Measurements from ENCODE around the gene TBCC. TPM values are rescaled to one million over a fixed set of nuclear protein-coding genes. Genes with fewer than 3 reads are reported as not detected.

The TBCC gene
- total and polyA plus RNA-seq, 4 donors = 6.9 to 13.5 (median 11.7) TPM

DNA sequence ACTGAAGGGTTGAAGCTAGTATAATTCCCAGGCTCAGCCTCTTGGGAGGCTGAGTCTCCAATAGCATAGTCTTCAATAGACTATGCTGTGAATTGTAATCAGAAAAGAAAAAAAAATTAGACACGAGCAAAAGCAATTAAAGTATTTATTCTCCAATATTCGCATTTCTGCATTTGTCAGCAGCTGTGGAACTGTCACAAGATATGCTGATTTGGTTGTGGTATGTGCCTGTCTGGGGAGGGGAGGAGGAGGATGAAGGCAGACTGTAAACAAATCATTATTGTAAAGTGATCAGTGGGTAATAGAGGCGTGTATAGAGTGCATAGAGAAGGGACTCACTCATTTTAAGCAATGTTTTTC, 25.8 kb upstream of the TBCC start:
- no peak overlapping the region for H3K9ac ChIP-seq (ENCODE audit: low read depth in 1 of 2, low read length in 2 of 2)
- no peak for DNase-seq (ENCODE audit: low spot score)
- no peaks in the 10 kb centered on the region for H3K9me3 ChIP-seq (ENCODE audit: control insufficient read depth in 4 of 4, low read length in 3 of 4)
- no peak overlapping the region for H3K4me3 ChIP-seq (ENCODE audit: low read depth in 1 of 3, low read length in 3 of 3)
- WGBS = 68% methylated on average over 3 of the region's 3 CpGs
- TF ChIP-seq, protein P1, sequence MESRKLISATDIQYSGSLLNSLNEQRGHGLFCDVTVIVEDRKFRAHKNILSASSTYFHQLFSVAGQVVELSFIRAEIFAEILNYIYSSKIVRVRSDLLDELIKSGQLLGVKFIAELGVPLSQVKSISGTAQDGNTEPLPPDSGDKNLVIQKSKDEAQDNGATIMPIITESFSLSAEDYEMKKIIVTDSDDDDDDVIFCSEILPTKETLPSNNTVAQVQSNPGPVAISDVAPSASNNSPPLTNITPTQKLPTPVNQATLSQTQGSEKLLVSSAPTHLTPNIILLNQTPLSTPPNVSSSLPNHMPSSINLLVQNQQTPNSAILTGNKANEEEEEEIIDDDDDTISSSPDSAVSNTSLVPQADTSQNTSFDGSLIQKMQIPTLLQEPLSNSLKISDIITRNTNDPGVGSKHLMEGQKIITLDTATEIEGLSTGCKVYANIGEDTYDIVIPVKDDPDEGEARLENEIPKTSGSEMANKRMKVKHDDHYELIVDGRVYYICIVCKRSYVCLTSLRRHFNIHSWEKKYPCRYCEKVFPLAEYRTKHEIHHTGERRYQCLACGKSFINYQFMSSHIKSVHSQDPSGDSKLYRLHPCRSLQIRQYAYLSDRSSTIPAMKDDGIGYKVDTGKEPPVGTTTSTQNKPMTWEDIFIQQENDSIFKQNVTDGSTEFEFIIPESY (IDR thresholded peaks at IDR 0.05) = no peak
- TF ChIP-seq, protein P2, sequence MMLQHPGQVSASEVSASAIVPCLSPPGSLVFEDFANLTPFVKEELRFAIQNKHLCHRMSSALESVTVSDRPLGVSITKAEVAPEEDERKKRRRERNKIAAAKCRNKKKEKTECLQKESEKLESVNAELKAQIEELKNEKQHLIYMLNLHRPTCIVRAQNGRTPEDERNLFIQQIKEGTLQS (IDR thresholded peaks at IDR 0.05) = no peak
- TF ChIP-seq HNF4G (IDR thresholded peaks at IDR 0.05) (no peak), RXRA (IDR thresholded peaks at IDR 0.05) (no peak), JUND (IDR thresholded peaks at IDR 0.05) (no peak)
- peaks cover 0 to 4% (median 4%) of the 10 kb centered on the region in 4 donors for H3K4me1 ChIP-seq (ENCODE audit: control insufficient read depth in 4 of 4, insufficient read depth in 4 of 4, low read length in 3 of 4)
- no peaks in the 10 kb centered on the region for H3K36me3 ChIP-seq (ENCODE audit: control insufficient read depth in 4 of 4, insufficient read depth in 3 of 4, low read depth in 1 of 4, low read length in 3 of 4)
- no peaks in the 10 kb centered on the region for H3K27me3 ChIP-seq (ENCODE audit: control insufficient read depth in 4 of 4, insufficient read depth in 4 of 4, low read length in 3 of 4)
- no peak overlapping the region for H3K27ac ChIP-seq (ENCODE audit: low read depth in 1 of 2, low read length in 2 of 2)

DNA sequence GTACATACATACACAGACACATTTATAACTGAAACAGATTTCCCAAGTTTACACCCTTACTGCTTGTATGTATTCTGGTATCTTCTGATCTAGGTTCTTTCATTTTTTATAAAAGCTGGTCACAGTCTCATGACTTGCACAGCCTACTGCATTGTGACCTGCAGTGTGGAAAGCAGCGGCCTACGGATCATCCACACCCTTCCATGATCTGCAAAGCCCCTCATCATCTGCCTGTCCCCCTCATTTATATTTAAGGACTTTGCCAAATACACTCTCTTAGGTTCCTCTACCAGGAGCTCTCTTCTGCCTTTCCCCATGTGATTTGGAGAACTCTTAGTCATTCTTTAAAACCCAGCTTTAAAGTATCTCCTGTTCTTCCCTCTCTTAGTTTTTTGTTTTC, 23.9 kb upstream of the TBCC start:
- Histone ChIP-seq H3K4me1 (ENCODE audit: control insufficient read depth in 4 of 4, insufficient read depth in 4 of 4, low read length in 3 of 4) (peaks cover 0 to 4% (median 4%) of the 10 kb centered on the region in 4 donors), H3K9me3 (ENCODE audit: control insufficient read depth in 4 of 4, low read length in 3 of 4) (no peaks in the 10 kb centered on the region)

DNA sequence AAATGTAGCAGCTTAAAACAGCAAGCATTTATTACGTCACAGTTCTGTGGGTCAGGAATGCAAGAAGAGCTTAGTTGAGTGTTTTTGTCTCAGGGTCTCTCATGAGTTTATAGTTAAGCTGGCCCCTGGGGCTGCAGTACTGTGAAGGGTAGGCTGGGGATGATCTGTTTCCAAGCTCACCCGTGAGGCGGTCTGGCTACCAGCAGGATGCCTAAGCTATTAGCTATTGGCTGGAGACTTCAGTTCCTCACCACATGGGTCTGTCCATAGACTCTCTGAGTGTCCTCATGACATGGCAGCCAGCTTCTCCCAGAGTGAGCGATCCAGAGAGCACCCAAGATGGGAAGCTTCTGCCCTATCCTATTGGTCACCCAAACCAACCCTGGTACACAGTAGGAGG, 23.1 kb upstream of the TBCC start:
- WGBS = 98% methylated on average over 4 of the region's 4 CpGs
- Histone ChIP-seq H3K27ac (ENCODE audit: low read depth in 1 of 2, low read length in 2 of 2) (no peak overlapping the region), H3K9ac (ENCODE audit: low read depth in 1 of 2, low read length in 2 of 2) (no peak overlapping the region), H3K9me3 (ENCODE audit: control insufficient read depth in 4 of 4, low read length in 3 of 4) (no peaks in the 10 kb centered on the region), H3K27me3 (ENCODE audit: control insufficient read depth in 4 of 4, insufficient read depth in 4 of 4, low read length in 3 of 4) (no peaks in the 10 kb centered on the region), H3K36me3 (ENCODE audit: control insufficient read depth in 4 of 4, insufficient read depth in 3 of 4, low read depth in 1 of 4, low read length in 3 of 4) (no peaks in the 10 kb centered on the region), H3K4me1 (ENCODE audit: control insufficient read depth in 4 of 4, insufficient read depth in 4 of 4, low read length in 3 of 4) (peaks cover 0 to 4% (median 4%) of the 10 kb centered on the region in 4 donors), H3K4me3 (ENCODE audit: low read depth in 1 of 3, low read length in 3 of 3) (no peak overlapping the region)
- no peak for DNase-seq (ENCODE audit: low spot score)
- no peak for TF ChIP-seq HNF4G (IDR thresholded peaks at IDR 0.05)
- TF ChIP-seq FOXA2 (IDR thresholded peaks at IDR 0.05) = no peak
- TF ChIP-seq, protein P3, sequence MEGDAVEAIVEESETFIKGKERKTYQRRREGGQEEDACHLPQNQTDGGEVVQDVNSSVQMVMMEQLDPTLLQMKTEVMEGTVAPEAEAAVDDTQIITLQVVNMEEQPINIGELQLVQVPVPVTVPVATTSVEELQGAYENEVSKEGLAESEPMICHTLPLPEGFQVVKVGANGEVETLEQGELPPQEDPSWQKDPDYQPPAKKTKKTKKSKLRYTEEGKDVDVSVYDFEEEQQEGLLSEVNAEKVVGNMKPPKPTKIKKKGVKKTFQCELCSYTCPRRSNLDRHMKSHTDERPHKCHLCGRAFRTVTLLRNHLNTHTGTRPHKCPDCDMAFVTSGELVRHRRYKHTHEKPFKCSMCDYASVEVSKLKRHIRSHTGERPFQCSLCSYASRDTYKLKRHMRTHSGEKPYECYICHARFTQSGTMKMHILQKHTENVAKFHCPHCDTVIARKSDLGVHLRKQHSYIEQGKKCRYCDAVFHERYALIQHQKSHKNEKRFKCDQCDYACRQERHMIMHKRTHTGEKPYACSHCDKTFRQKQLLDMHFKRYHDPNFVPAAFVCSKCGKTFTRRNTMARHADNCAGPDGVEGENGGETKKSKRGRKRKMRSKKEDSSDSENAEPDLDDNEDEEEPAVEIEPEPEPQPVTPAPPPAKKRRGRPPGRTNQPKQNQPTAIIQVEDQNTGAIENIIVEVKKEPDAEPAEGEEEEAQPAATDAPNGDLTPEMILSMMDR (IDR thresholded peaks at IDR 0.05; ENCODE audit: low read depth, low read length, missing input control) = no peak
- TF ChIP-seq GABPA (IDR thresholded peaks at IDR 0.05 in 1 of 2, conservative IDR thresholded peaks at IDR 0.05 in 1 of 2) = no peak
- no peak for TF ChIP-seq JUND (IDR thresholded peaks at IDR 0.05)
- no peak for TF ChIP-seq RAD21 (IDR thresholded peaks at IDR 0.05)
- TF ChIP-seq, protein P4, sequence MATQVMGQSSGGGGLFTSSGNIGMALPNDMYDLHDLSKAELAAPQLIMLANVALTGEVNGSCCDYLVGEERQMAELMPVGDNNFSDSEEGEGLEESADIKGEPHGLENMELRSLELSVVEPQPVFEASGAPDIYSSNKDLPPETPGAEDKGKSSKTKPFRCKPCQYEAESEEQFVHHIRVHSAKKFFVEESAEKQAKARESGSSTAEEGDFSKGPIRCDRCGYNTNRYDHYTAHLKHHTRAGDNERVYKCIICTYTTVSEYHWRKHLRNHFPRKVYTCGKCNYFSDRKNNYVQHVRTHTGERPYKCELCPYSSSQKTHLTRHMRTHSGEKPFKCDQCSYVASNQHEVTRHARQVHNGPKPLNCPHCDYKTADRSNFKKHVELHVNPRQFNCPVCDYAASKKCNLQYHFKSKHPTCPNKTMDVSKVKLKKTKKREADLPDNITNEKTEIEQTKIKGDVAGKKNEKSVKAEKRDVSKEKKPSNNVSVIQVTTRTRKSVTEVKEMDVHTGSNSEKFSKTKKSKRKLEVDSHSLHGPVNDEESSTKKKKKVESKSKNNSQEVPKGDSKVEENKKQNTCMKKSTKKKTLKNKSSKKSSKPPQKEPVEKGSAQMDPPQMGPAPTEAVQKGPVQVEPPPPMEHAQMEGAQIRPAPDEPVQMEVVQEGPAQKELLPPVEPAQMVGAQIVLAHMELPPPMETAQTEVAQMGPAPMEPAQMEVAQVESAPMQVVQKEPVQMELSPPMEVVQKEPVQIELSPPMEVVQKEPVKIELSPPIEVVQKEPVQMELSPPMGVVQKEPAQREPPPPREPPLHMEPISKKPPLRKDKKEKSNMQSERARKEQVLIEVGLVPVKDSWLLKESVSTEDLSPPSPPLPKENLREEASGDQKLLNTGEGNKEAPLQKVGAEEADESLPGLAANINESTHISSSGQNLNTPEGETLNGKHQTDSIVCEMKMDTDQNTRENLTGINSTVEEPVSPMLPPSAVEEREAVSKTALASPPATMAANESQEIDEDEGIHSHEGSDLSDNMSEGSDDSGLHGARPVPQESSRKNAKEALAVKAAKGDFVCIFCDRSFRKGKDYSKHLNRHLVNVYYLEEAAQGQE (IDR thresholded peaks at IDR 0.05) = no peak

More for the DNA sequence above, 23.9 kb upstream of the TBCC start:
- no peaks in the 10 kb centered on the region for H3K27me3 ChIP-seq (ENCODE audit: control insufficient read depth in 4 of 4, insufficient read depth in 4 of 4, low read length in 3 of 4)
- H3K4me3 ChIP-seq (ENCODE audit: low read depth in 1 of 3, low read length in 3 of 3) = no peak overlapping the region
- H3K27ac ChIP-seq (ENCODE audit: low read depth in 1 of 2, low read length in 2 of 2) = no peak overlapping the region
- no peak for TF ChIP-seq RAD21 (IDR thresholded peaks at IDR 0.05)
- no peak for TF ChIP-seq HNF4G (IDR thresholded peaks at IDR 0.05)
- no peak for TF ChIP-seq EGR1 (IDR thresholded peaks at IDR 0.05; ENCODE audit: low read depth in 2 of 2)
- no peak for TF ChIP-seq TAF1 (conservative IDR thresholded peaks at IDR 0.05)
- TF ChIP-seq NR2F2 (IDR thresholded peaks at IDR 0.05) = no peak
- TF ChIP-seq, protein P2 (IDR thresholded peaks at IDR 0.05) = no peak
- no peak for TF ChIP-seq FOXA2 (IDR thresholded peaks at IDR 0.05)
- no peak for TF ChIP-seq RXRA (IDR thresholded peaks at IDR 0.05)
- TF ChIP-seq, protein P5, sequence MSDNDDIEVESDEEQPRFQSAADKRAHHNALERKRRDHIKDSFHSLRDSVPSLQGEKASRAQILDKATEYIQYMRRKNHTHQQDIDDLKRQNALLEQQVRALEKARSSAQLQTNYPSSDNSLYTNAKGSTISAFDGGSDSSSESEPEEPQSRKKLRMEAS (IDR thresholded peaks at IDR 0.05) = no peak
- TF ChIP-seq, protein P1 (IDR thresholded peaks at IDR 0.05) = no peak
- no peak for TF ChIP-seq GABPA (IDR thresholded peaks at IDR 0.05 in 1 of 2, conservative IDR thresholded peaks at IDR 0.05 in 1 of 2)
- TF ChIP-seq FOXA1 (IDR thresholded peaks at IDR 0.05) = no peak
- TF ChIP-seq SP1 (IDR thresholded peaks at IDR 0.05) = no peak
- H3K36me3 ChIP-seq (ENCODE audit: control insufficient read depth in 4 of 4, insufficient read depth in 3 of 4, low read depth in 1 of 4, low read length in 3 of 4) = no peaks in the 10 kb centered on the region
- no peak for DNase-seq (ENCODE audit: low spot score)
- WGBS = over 99% methylated on average over 2 of the region's 2 CpGs
- no peak overlapping the region for H3K9ac ChIP-seq (ENCODE audit: low read depth in 1 of 2, low read length in 2 of 2)
